Stimulated activated CD8-positive, alpha-beta memory T cell treated with anti-CD3 and anti-CD28 coated beads, Interleukin-15, amount 100 ng/mL, for 1 hour (primary cell): ENCODE results near the gene POU5F1.
"Not testable (repeated sequence)": the region's sequence is repeated elsewhere in the genome, so short reads cannot be mapped to it uniquely, and the experiment has no call there.

Experiments
- DNase-seq: peaks from one replicate; pipeline ENCODE4 v3.0.0-alpha.2; 2020; ENCODE audit warnings: low read depth

The POU5F1 gene

GRCh38 chr6:31165064-31165832 is 5.2 kb downstream of the POU5F1 start:
- DNase-seq = not testable (repeated sequence)

GRCh38 chr6:31164475-31165063 is 5.9 kb downstream of the POU5F1 start:
- DNase-seq = not testable (repeated sequence)

- DNase-seq = no peak
These were observed 6.6 kb downstream of the POU5F1 start for GRCh38 chr6:31163922-31164321.

GRCh38 chr6:31162463-31163165 is 7.9 kb downstream of the POU5F1 start:
- no peak for DNase-seq

GRCh38 chr6:31161216-31162126 is 9.0 kb downstream of the POU5F1 start:
- no peak for DNase-seq

- DNase-seq = no peak
These were observed 11.3 kb downstream of the POU5F1 start for GRCh38 chr6:31158863-31159855.

- DNase-seq = peak; percentile 98
These were observed 12.2 kb downstream of the POU5F1 start, which contains the start of gene TCF19 for GRCh38 chr6:31158140-31158862. Gene TCF19 (plus strand): TSS chr6:31158589. CDS start chr6:31159470, 881 bp downstream.

- DNase-seq = no peak
These were observed 12.9 kb downstream of the POU5F1 start, which contains the start of gene CCHCR1 for GRCh38 chr6:31157513-31158139. Gene CCHCR1 (minus strand): TSS chr6:31157802. CDS start chr6:31157600, 202 bp downstream.

- DNase-seq = no peak
These were observed 13.8 kb downstream of the POU5F1 start for GRCh38 chr6:31156641-31157040.

GRCh38 chr6:31154436-31154835 is 16.0 kb downstream of the POU5F1 start:
- no peak for DNase-seq

- no peak for DNase-seq
These were observed 17.7 kb downstream of the POU5F1 start for GRCh38 chr6:31152781-31153180.

- DNase-seq = no peak
These were observed 20.5 kb downstream of the POU5F1 start for GRCh38 chr6:31149827-31150447.

GRCh38 chr6:31145386-31145785 is 25.1 kb downstream of the POU5F1 start:
- DNase-seq = no peak

GRCh38 chr6:31144970-31145340 is 25.5 kb downstream of the POU5F1 start:
- DNase-seq = no peak

- no peak for DNase-seq
These were observed 26.0 kb downstream of the POU5F1 start for GRCh38 chr6:31144296-31144969.

- DNase-seq = no peak
These were observed 27.3 kb downstream of the POU5F1 start for GRCh38 chr6:31143148-31143547.

- no peak for DNase-seq
These were observed 28.1 kb downstream of the POU5F1 start for GRCh38 chr6:31142361-31142761.

- DNase-seq = no peak
These were observed 29.8 kb downstream of the POU5F1 start for GRCh38 chr6:31140643-31141042.
